HG02973 (cell line): Measurements from ENCODE around the gene FGA.

Experiments
- ATAC-seq: cut with Tn5 transposase; IDR thresholded peaks from one replicate; pipeline ENCODE4 v1.9.1; 2021; ENCODE audit warnings: moderate library complexity; ENCODE audit not compliant: unreplicated experiment

Gene FGA

DNA sequence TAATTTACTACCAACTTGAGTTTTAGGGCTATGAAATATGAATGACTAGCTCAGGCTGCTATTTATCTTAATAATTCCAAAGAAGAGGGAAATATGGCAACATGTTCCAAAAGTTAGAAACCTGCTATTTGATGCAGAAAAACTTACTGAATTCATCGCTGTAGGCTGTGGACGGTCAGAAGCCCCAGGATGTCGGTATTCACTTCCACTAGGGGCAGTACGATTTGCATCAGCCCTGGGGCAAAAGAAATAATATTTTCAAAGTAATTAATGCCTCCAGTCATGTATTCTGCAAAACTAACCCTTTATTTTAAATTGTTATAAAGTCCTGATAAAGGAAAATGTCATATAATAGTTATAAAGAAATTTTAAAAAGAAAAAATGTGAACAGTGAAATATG is 44.9 kb downstream of the FGA start:
- no peak for ATAC-seq

DNA sequence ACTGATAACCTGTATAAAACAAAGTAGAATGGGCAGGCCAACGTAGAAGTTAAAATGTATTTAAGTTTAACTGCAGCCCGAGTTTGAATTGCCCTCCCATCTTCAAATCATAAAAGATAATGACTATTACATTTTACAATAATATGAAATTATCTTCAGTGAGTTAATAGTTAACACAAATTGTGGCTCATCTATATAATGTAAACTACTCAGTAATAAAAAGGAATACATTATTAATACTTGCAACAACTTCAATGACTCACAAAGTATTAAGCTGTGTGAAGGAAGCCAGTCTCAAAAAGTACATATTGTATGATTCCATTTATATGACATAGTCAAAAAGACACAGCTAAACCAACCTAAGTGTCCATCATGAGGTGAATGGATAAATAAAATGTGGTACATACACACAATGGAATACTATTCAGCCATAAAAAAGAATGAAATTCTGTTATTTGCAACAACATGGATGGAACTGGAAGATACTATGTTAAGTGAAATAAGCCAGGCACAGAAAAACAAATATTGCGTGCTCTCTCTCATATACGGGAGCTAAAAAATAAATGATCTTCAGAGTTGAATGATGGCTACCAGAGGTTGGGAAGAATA is 48.2 kb downstream of the FGA start:
- no peak for ATAC-seq
